ENCODE results near the gene JMJD6.

Gene JMJD6

DNA sequence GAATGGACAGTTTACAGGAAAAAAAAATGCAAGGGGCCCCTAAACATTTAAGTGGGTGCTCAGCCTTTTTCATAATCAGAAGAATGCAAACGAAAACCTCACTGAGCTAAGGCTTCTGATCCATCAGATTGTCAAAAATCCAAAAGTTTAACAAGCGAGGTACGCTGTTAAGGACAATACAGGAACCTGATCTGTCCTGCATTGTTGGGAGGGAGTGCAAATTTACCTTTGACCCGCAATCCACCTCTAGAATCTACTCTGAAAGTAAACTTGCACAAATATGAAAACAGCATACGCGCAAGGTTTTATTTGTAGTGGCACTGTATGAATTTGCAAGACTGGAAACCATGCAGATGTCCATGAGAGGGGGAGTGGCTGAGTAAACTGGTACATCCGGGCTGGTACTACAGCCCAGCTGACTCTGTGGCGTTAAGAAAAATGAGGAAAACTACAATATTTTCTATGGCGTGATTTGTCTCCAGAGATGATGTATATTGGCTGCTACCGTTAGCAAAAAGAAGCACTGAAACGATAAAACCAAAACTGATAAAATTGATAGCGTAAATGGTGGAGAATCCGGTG, 54.0 kb downstream of the JMJD6 start:
- no peak for DNase-seq
- Histone ChIP-seq H3K36me3 (peaks cover 12% of the 10 kb centered on the region), H3K9me3 (ENCODE audit: severe bottlenecking) (no peaks in the 10 kb centered on the region), H3K4me3 (ENCODE audit: low read depth, low read length) (peak overlapping the region; percentile 98), H3K27ac (peak overlapping the region; percentile 86), H3K27me3 (ENCODE audit: insufficient read depth, low read depth, severe bottlenecking) (no peaks in the 10 kb centered on the region)
- TF ChIP-seq, protein P1, sequence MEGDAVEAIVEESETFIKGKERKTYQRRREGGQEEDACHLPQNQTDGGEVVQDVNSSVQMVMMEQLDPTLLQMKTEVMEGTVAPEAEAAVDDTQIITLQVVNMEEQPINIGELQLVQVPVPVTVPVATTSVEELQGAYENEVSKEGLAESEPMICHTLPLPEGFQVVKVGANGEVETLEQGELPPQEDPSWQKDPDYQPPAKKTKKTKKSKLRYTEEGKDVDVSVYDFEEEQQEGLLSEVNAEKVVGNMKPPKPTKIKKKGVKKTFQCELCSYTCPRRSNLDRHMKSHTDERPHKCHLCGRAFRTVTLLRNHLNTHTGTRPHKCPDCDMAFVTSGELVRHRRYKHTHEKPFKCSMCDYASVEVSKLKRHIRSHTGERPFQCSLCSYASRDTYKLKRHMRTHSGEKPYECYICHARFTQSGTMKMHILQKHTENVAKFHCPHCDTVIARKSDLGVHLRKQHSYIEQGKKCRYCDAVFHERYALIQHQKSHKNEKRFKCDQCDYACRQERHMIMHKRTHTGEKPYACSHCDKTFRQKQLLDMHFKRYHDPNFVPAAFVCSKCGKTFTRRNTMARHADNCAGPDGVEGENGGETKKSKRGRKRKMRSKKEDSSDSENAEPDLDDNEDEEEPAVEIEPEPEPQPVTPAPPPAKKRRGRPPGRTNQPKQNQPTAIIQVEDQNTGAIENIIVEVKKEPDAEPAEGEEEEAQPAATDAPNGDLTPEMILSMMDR (IDR thresholded peaks at IDR 0.05; ENCODE audit: low read depth, low read length), result no peak

GRCh38 chr17:76671912-76672262, 54.5 kb downstream of the JMJD6 start:
- peak overlapping the region; percentile 98 for H3K4me3 ChIP-seq (ENCODE audit: low read depth, low read length)
- no peaks in the 10 kb centered on the region for H3K9me3 ChIP-seq (ENCODE audit: severe bottlenecking)
- no peaks in the 10 kb centered on the region for H3K27me3 ChIP-seq (ENCODE audit: insufficient read depth, low read depth, severe bottlenecking)
- TF ChIP-seq, protein P1 (IDR thresholded peaks at IDR 0.05; ENCODE audit: low read depth, low read length), result no peak
- peaks cover 8% of the 10 kb centered on the region for H3K36me3 ChIP-seq
- no peak for DNase-seq
- peak overlapping the region; percentile 86 for H3K27ac ChIP-seq

GRCh38 chr17:76671123-76671911, 55.1 kb downstream of the JMJD6 start:
- H3K27ac ChIP-seq, result peak overlapping the region; percentile 95
- peak overlapping the region; percentile 98 for H3K4me3 ChIP-seq (ENCODE audit: low read depth, low read length)
- peaks cover 2% of the 10 kb centered on the region; the same call in 1 of the 2 replicates for H3K36me3 ChIP-seq
- no peaks in the 10 kb centered on the region for H3K9me3 ChIP-seq (ENCODE audit: severe bottlenecking)
- H3K27me3 ChIP-seq (ENCODE audit: insufficient read depth, low read depth, severe bottlenecking), result no peaks in the 10 kb centered on the region
- TF ChIP-seq, protein P1 (IDR thresholded peaks at IDR 0.05; ENCODE audit: low read depth, low read length), result no peak
- peak; percentile 100 for DNase-seq

GRCh38 chr17:76670718-76671122, 55.7 kb downstream of the JMJD6 start:
- no peak for DNase-seq
- H3K4me3 ChIP-seq (ENCODE audit: low read depth, low read length), result peak overlapping the region; percentile 98

GRCh38 chr17:76670020-76670717, 56.2 kb downstream of the JMJD6 start:
- no peaks in the 10 kb centered on the region for H3K36me3 ChIP-seq
- H3K27ac ChIP-seq, result peak overlapping the region; percentile 95
- H3K27me3 ChIP-seq (ENCODE audit: insufficient read depth, low read depth, severe bottlenecking), result no peaks in the 10 kb centered on the region
- TF ChIP-seq, protein P1 (IDR thresholded peaks at IDR 0.05; ENCODE audit: low read depth, low read length), result no peak
- no peak for DNase-seq
- no peaks in the 10 kb centered on the region for H3K9me3 ChIP-seq (ENCODE audit: severe bottlenecking)
- H3K4me3 ChIP-seq (ENCODE audit: low read depth, low read length), result no peak overlapping the region

More at GRCh38 chr17:76670718-76671122, 55.7 kb downstream of the JMJD6 start:
- H3K27me3 ChIP-seq (ENCODE audit: insufficient read depth, low read depth, severe bottlenecking), result no peaks in the 10 kb centered on the region
- H3K27ac ChIP-seq, result peak overlapping the region; percentile 95
- TF ChIP-seq, protein P1 (IDR thresholded peaks at IDR 0.05; ENCODE audit: low read depth, low read length), result no peak
- H3K36me3 ChIP-seq, result no peaks in the 10 kb centered on the region
- H3K9me3 ChIP-seq (ENCODE audit: severe bottlenecking), result no peaks in the 10 kb centered on the region

Data from WERI-Rb-1 (cell line).